Neural cell (in vitro differentiated cells): ENCODE measurements around the gene SSBP3. TPM values are rescaled to one million over a fixed set of nuclear protein-coding genes. Genes with fewer than 3 reads are reported as not detected.
A peak's percentile ranks its signal among the peaks of the same experiment; 100 is the strongest.

Experiments
- H2AFZ ChIP-seq: fragments of 200-600, 300-800 bp; sonication (generic), shearing (Covaris generic); 2 replicates; pipeline ENCODE4 v1.6.0; 2014; ENCODE audit warnings: low read depth, mild to moderate bottlenecking, antibody characterized with exemption, low read length, moderate library complexity
- H3F3A ChIP-seq: fragments of 200-600 bp; shearing (Covaris generic); 2 replicates; pipeline ENCODE4 v1.6.1; 2016; ENCODE audit warnings: mild to moderate bottlenecking, moderate library complexity, mixed read lengths, antibody characterized with exemption, low read length; ENCODE audit not compliant: insufficient read depth, poor library complexity, severe bottlenecking
- H3K27ac ChIP-seq: fragments of 200-600, 300-800 bp; sonication (generic), shearing (Covaris generic); 2 replicates; pipeline ENCODE4 v1.5.1; 2014; ENCODE audit warnings: mild to moderate bottlenecking, low read length, moderate library complexity
- H3K27me3 ChIP-seq: fragments of 300-800, 200-600 bp; sonication (generic), shearing (Covaris generic); 2 replicates; pipeline ENCODE4 v1.6.0; 2014; ENCODE audit warnings: mild to moderate bottlenecking, low read depth, low read length, moderate library complexity; ENCODE audit not compliant: insufficient read depth
- H3K36me3 ChIP-seq: fragments of 300-800, 200-600 bp; sonication (generic), shearing (Covaris generic); 2 replicates; pipeline ENCODE4 v1.5.1; 2014; ENCODE audit warnings: mild to moderate bottlenecking, antibody characterized with exemption, low read length, moderate library complexity; ENCODE audit not compliant: insufficient read depth
- H3K4me2 ChIP-seq: fragments of 300-800, 200-600 bp; sonication (generic), shearing (Covaris generic); 2 replicates; pipeline ENCODE4 v1.6.0; 2014; ENCODE audit warnings: mild to moderate bottlenecking, low read length
- H3K4me3 ChIP-seq: fragments of 300-800, 200-600 bp; sonication (generic), shearing (Covaris generic); 2 replicates; pipeline ENCODE4 v1.5.1; 2014; ENCODE audit warnings: mild to moderate bottlenecking, low read length, moderate library complexity
- H3K79me2 ChIP-seq: fragments of 200-600 bp; shearing (Covaris generic); replicated peaks from 2 replicates; pipeline ENCODE4 v1.6.0; 2014; ENCODE audit warnings: mild to moderate bottlenecking, low read length, moderate library complexity; ENCODE audit not compliant: insufficient read depth
- H3K9ac ChIP-seq: fragments of 300-800, 200-600 bp; sonication (generic), shearing (Covaris generic); 2 replicates; pipeline ENCODE4 v1.6.1; 2016; ENCODE audit warnings: mild to moderate bottlenecking, low read length, mixed read lengths
- H3K9me2 ChIP-seq: fragments of 200-600 bp; shearing (Covaris generic); 2 replicates; pipeline ENCODE4 v1.6.1; 2016; ENCODE audit warnings: mild to moderate bottlenecking, low read length, mixed read lengths; ENCODE audit not compliant: insufficient read depth
- H3K9me3 ChIP-seq: fragments of 200-600, 300-800 bp; sonication (generic), shearing (Covaris generic); 2 replicates; pipeline ENCODE4 v1.6.1; 2016; ENCODE audit warnings: mild to moderate bottlenecking, mixed run types, low read length, moderate library complexity, mixed read lengths
- H4K20me1 ChIP-seq: fragments of 200-600 bp; shearing (Covaris generic); 2 replicates; pipeline ENCODE4 v1.6.1; 2016; ENCODE audit warnings: mild to moderate bottlenecking, mixed run types; ENCODE audit not compliant: insufficient read depth
- EP300 ChIP-seq: fragments of 450-650 bp; conservative IDR thresholded peaks from 2 replicates; pipeline ENCODE4 v1.6.1; 2014; ENCODE audit warnings: antibody characterized with exemption, mild to moderate bottlenecking, moderate library complexity; ENCODE audit not compliant: poor library complexity, severe bottlenecking
- EZH2 ChIP-seq: fragments of 200-600, 300-800 bp; shearing (Covaris generic), sonication (generic); IDR thresholded peaks from 2 replicates; pipeline ENCODE4 v1.6.1; 2014; ENCODE audit warnings: antibody characterized with exemption, low read length, borderline replicate concordance, mild to moderate bottlenecking; ENCODE audit not compliant: insufficient read depth, poor library complexity, severe bottlenecking
- MXI1 ChIP-seq: fragments of 450-650 bp; conservative IDR thresholded peaks from 2 replicates; pipeline ENCODE4 v1.6.1; 2014; ENCODE audit warnings: antibody characterized with exemption, mild to moderate bottlenecking; ENCODE audit not compliant: poor library complexity, severe bottlenecking
- POLR2AphosphoS5 ChIP-seq: IDR thresholded peaks from 2 replicates; pipeline ENCODE4 v1.6.1; 2012
- RAD21 ChIP-seq: fragments of 450-650 bp; conservative IDR thresholded peaks from 2 replicates; pipeline ENCODE4 v1.6.1; 2014; ENCODE audit warnings: antibody characterized with exemption, mild to moderate bottlenecking, moderate library complexity
- REST ChIP-seq: IDR thresholded peaks from 2 replicates; pipeline ENCODE4 v1.6.1; 2012; ENCODE audit warnings: borderline replicate concordance
- SMC3 ChIP-seq: fragments of 450-650 bp; conservative IDR thresholded peaks from 2 replicates; pipeline ENCODE4 v1.6.1; 2014; ENCODE audit warnings: antibody characterized with exemption, mild to moderate bottlenecking, moderate library complexity; ENCODE audit not compliant: poor library complexity
- TAF1 ChIP-seq: IDR thresholded peaks from 2 replicates; pipeline ENCODE4 v1.6.1; 2012; ENCODE audit warnings: low read depth
- polyA plus RNA-seq: library from polyadenylated mRNA; depleted of rRNA; stranded (reverse); fragments of >200 nt; gene quantifications from 2 replicates; pipeline ENCODE4 v1.2.3, GENCODE V29; 2014
- TF ChIP-seq, protein P1 (sequence below): fragments of 450-650 bp; IDR thresholded peaks from 2 replicates; pipeline ENCODE4 v1.5.1; 2014; ENCODE audit warnings: antibody characterized with exemption, mild to moderate bottlenecking, moderate library complexity; ENCODE audit not compliant: poor library complexity, severe bottlenecking

The SSBP3 gene
- polyA plus RNA-seq, 1 donor from 2014 or later: 77.4 TPM

DNA sequence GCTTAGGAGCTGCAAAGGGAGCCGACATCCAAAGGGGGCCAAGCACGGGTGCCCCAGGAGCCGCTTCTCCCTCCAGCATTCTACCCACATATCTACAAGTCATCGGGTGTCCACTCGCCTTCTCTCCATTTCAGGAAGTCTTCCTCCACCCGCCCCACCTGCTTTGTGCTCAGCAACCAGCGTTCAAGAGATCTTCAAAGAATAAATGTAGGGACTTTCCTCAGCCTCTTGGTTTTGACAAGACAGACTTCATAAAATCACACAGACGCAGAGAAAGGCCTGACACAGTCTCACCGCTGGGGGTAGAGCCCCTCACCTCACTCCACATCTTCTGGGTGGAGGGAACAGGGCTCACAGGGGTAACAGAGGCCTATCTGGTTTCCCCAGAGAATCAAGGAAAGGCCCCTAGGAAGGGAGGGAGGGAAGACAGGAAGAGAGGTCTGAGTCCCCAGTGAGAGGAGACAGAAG, 49.5 kb downstream of the SSBP3 start:
- TF ChIP-seq TAF1 (no peak), EZH2 (no peak), SMC3 (no peak), RAD21 (no peak), EP300 (no peak), REST (no peak), MXI1 (no peak), POLR2AphosphoS5 (no peak)
- TF ChIP-seq, protein P1, sequence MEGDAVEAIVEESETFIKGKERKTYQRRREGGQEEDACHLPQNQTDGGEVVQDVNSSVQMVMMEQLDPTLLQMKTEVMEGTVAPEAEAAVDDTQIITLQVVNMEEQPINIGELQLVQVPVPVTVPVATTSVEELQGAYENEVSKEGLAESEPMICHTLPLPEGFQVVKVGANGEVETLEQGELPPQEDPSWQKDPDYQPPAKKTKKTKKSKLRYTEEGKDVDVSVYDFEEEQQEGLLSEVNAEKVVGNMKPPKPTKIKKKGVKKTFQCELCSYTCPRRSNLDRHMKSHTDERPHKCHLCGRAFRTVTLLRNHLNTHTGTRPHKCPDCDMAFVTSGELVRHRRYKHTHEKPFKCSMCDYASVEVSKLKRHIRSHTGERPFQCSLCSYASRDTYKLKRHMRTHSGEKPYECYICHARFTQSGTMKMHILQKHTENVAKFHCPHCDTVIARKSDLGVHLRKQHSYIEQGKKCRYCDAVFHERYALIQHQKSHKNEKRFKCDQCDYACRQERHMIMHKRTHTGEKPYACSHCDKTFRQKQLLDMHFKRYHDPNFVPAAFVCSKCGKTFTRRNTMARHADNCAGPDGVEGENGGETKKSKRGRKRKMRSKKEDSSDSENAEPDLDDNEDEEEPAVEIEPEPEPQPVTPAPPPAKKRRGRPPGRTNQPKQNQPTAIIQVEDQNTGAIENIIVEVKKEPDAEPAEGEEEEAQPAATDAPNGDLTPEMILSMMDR: no peak
- Histone ChIP-seq H3K27ac (peak overlapping the region; percentile 84), H3K9me2 (no peaks in the 10 kb centered on the region), H3K9me3 (no peaks in the 10 kb centered on the region), H3K27me3 (no peaks in the 10 kb centered on the region), H3K79me2 (peaks cover 93% of the 10 kb centered on the region), H2AFZ (no peak overlapping the region), H3K4me3 (peak overlapping the region; percentile 61), H3K36me3 (no peaks in the 10 kb centered on the region), H3K9ac (peak overlapping the region; percentile 51), H4K20me1 (peaks cover 10% of the 10 kb centered on the region), H3F3A (no peaks in the 10 kb centered on the region), H3K4me2 (no peak overlapping the region)

DNA sequence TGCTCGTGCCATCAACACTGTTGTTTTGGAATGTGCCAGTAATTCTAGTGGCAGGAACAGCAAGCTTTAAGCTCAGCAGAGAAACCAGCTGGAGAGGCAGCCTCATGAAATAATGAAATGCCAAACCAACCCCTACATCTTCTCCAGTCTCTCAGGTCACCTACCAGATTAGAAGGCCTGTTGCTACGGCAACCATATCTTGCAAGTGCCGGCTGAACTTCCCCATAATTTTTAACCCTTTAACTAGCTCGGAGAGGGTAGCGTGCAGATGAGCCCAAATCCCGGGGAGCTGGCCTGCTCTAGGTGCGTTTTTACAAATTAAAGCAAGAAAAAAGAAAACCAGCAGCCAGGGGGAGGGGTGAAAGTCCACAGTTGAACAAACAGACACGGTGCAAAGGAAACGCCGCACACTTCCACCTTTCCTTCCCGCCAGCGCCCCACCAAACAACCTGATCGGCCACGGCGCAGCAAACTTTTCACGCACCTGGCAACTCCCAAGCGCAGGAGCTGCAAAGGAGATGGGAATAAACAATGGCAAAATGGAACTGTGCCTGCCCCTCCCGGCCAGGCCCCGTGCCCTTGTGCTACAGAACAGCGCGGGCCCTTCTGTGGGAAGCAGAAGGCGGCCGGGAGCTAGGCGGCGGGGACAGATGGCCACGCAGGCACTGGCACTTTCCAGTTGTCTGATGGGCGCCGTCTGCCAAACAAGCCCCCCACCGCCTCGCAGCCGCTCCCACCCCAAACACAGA, 50.1 kb downstream of the SSBP3 start:
- H3K9me3 ChIP-seq: no peaks in the 10 kb centered on the region
- H3K27ac ChIP-seq: peak overlapping the region; percentile 84
- H3K4me2 ChIP-seq: peak overlapping the region; percentile 84
- TF ChIP-seq SMC3 (peak; percentile 12), MXI1 (peak; percentile 25), EP300 (no peak), REST (peak; percentile 47)
- peaks cover 10% of the 10 kb centered on the region for H4K20me1 ChIP-seq
- H3K9me2 ChIP-seq: no peaks in the 10 kb centered on the region
- no peak overlapping the region for H2AFZ ChIP-seq
- peaks cover 94% of the 10 kb centered on the region for H3K79me2 ChIP-seq
- no peaks in the 10 kb centered on the region for H3K27me3 ChIP-seq
- H3K36me3 ChIP-seq: no peaks in the 10 kb centered on the region
- H3F3A ChIP-seq: no peaks in the 10 kb centered on the region
- H3K4me3 ChIP-seq: peak overlapping the region; percentile 61
- peak overlapping the region; percentile 51 for H3K9ac ChIP-seq
